Fibroblast of lung (primary cell): ENCODE measurements around the gene ATP11A.

Experiments
- EZH2 ChIP-seq: IDR thresholded peaks from 2 replicates; pipeline ENCODE4 v1.5.1; 2012; ENCODE audit warnings: low read length, control low read depth, mild to moderate bottlenecking; ENCODE audit errors: missing control alignments
- TF ChIP-seq, protein P1 (sequence below), 2 donors: IDR thresholded peaks in 1 of 2; conservative IDR thresholded peaks in 1 of 2; 1 replicate in 1 of 2; 2 replicates in 1 of 2; pipeline ENCODE4 v1.5.1; 2011 to 2012; ENCODE audit warnings: low read length in 2 of 2, control low read depth in 1 of 2, inconsistent platforms in 1 of 2, low read depth in 1 of 2, mild to moderate bottlenecking in 1 of 2

DNA sequence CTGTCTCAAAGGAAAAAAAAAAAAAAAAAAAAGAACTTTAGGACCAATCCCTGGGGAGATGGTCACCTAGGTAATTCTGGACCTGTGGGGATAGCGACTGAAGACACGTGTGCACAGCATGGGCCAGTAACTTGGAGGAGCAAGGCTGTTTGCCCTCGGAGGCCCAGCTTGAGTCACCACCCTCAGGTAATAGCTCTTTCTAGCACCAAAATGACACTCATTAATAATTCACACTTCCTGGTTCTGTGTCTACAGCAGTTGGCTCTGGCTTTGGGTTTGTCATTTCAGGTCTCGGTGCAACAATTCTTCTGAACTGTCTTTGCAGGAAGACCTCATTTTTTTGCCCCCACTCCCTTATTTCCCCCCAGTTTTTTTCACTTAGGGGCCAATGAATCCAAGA, 3.9 kb upstream of the ATP11A start:
- TF ChIP-seq, protein P1, sequence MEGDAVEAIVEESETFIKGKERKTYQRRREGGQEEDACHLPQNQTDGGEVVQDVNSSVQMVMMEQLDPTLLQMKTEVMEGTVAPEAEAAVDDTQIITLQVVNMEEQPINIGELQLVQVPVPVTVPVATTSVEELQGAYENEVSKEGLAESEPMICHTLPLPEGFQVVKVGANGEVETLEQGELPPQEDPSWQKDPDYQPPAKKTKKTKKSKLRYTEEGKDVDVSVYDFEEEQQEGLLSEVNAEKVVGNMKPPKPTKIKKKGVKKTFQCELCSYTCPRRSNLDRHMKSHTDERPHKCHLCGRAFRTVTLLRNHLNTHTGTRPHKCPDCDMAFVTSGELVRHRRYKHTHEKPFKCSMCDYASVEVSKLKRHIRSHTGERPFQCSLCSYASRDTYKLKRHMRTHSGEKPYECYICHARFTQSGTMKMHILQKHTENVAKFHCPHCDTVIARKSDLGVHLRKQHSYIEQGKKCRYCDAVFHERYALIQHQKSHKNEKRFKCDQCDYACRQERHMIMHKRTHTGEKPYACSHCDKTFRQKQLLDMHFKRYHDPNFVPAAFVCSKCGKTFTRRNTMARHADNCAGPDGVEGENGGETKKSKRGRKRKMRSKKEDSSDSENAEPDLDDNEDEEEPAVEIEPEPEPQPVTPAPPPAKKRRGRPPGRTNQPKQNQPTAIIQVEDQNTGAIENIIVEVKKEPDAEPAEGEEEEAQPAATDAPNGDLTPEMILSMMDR (conservative IDR thresholded peaks at IDR 0.05 in 1 of 2, IDR thresholded peaks at IDR 0.05 in 1 of 2; ENCODE audit: low read depth in 1 of 2, low read length in 2 of 2) = no peak
- no peak for TF ChIP-seq EZH2
